ENCODE measurements around the gene RBM19. TPM values are rescaled to one million over a fixed set of nuclear protein-coding genes. Genes with fewer than 3 reads are reported as not detected.

The RBM19 gene
- polyA plus RNA-seq, 2 of the 4 experiments (the other 2 are of a cell fraction), result 16.0 to 18.6 TPM

DNA sequence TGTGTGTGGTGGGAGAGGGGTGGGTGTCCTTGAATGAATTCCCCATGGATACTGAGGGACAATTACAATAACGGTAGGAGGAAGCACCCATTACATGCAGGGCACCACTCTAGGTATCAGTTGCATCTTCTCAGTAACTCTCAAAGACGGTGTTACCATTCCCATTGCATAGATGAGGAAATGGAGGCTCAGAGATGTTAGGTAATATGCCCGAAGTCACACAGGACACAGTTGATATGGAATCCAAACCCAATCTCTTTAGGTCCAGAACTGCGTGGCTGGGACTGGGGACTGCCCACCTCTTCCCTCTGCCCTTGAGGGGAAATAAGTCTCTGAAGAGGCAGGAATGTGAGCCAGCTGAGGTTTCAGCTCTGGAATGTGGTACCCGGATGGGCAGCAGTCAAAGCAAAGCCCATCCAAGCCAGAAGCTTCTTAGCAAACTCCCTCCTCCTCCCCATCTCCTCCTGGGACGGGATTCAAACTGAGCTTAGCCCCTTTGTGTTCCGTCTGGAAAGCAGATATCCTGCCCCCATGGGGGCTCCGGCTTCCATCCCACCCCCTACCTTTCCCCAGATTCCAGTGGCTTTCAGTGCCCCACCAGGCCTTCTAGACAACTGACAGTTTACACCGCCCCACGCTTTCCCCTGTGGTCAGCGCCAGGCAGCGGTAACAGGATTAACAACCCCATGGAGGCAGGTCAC is 187.5 kb downstream of the RBM19 start (continued):
- TF ChIP-seq RAD21 (conservative IDR thresholded peaks at IDR 0.05 in 1 of 2, IDR thresholded peaks at IDR 0.05 in 1 of 2) (no peak), CBX8 (IDR thresholded peaks at IDR 0.05) (no peak), CBX2 (IDR thresholded peaks at IDR 0.05; ENCODE audit: borderline replicate concordance, low read depth) (no peak), RARB (CRISPR knock-in tag; IDR thresholded peaks at IDR 0.05) (no peak), TFCP2L1 (CRISPR knock-in tag; IDR thresholded peaks at IDR 0.05) (no peak)
- TF ChIP-seq, protein P1, sequence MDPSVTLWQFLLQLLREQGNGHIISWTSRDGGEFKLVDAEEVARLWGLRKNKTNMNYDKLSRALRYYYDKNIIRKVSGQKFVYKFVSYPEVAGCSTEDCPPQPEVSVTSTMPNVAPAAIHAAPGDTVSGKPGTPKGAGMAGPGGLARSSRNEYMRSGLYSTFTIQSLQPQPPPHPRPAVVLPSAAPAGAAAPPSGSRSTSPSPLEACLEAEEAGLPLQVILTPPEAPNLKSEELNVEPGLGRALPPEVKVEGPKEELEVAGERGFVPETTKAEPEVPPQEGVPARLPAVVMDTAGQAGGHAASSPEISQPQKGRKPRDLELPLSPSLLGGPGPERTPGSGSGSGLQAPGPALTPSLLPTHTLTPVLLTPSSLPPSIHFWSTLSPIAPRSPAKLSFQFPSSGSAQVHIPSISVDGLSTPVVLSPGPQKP (IDR thresholded peaks at IDR 0.05; ENCODE audit: low read depth, low read length), result no peak

DNA sequence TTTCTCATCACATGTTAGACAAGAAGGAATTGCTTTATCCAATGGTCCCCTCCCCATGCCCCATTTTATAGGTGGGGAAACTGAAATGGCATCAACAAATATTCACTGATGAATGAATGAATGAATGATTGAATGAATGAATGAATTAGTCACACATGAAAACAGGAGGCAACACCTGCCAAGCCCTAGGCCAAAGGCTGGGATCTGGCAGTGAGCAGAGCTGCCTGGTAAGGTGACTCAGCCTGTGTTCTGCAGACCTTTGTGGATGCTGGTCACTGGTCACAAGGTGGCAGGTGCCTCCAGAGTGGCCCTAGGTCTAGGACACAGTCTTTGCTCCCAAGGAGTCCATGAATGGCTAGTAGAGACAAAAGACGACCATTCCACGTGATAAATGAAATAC is 188.4 kb downstream of the RBM19 start:
- H3K4me2 ChIP-seq, result no peak overlapping the region
- 66% methylated on average over 2 of the region's 2 CpGs for WGBS (ENCODE audit: missing lambda C conversion rate)
- DNase-seq (ENCODE audit: low read depth in 1 of 2, low spot score in 1 of 2), result no peak

GRCh38 chr12:113776536-113776935 is 189.6 kb downstream of the RBM19 start:
- ChIA-PET POLR2A (no interaction called here), CTCF (no interaction called here)
- peaks cover 7% of the 10 kb centered on the region; the same call in 2 of the 3 replicates for H3K4me1 ChIP-seq
- H3K4me2 ChIP-seq, result no peak overlapping the region
- no peak for TF ChIP-seq RFX5 (IDR thresholded peaks at IDR 0.05)
- TF ChIP-seq KDM1A (IDR thresholded peaks at IDR 0.05; ENCODE audit: low read depth), result no peak
- no peak for TF ChIP-seq EHF (CRISPR knock-in tag; IDR thresholded peaks at IDR 0.05)
- TF ChIP-seq CHD4 (IDR thresholded peaks at IDR 0.05; ENCODE audit: borderline replicate concordance), result no peak
- TF ChIP-seq SREBF2 (IDR thresholded peaks at IDR 0.05), result no peak
- TF ChIP-seq NFE2L2 (conservative IDR thresholded peaks at IDR 0.05; ENCODE audit: low read length), result no peak
- TF ChIP-seq, protein P2, sequence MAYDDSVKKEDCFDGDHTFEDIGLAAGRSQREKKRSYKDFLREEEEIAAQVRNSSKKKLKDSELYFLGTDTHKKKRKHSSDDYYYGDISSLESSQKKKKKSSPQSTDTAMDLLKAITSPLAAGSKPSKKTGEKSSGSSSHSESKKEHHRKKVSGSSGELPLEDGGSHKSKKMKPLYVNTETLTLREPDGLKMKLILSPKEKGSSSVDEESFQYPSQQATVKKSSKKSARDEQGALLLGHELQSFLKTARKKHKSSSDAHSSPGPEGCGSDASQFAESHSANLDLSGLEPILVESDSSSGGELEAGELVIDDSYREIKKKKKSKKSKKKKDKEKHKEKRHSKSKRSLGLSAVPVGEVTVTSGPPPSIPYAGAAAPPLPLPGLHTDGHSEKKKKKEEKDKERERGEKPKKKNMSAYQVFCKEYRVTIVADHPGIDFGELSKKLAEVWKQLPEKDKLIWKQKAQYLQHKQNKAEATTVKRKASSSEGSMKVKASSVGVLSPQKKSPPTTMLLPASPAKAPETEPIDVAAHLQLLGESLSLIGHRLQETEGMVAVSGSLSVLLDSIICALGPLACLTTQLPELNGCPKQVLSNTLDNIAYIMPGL (CRISPR knock-in tag; IDR thresholded peaks at IDR 0.05; ENCODE audit: borderline replicate concordance), result no peak
- no peak for TF ChIP-seq RNF2 (IDR thresholded peaks at IDR 0.05; ENCODE audit: borderline replicate concordance, low read depth)
- TF ChIP-seq MAX (IDR thresholded peaks at IDR 0.05), result no peak
- no peak for TF ChIP-seq HDAC2 (IDR thresholded peaks at IDR 0.05)
- no peak overlapping the region for H3K4me3 ChIP-seq
- DNase-seq (ENCODE audit: low read depth in 1 of 2, low spot score in 1 of 2) (no peak), FAIRE-seq (no peak), ATAC-seq (no peak)
- no peaks in the 10 kb centered on the region for H3K9me3 ChIP-seq
- 47% methylated on average over 5 of the region's 7 CpGs for WGBS (ENCODE audit: missing lambda C conversion rate)
- no peak overlapping the region for H3K27ac ChIP-seq

More for the DNA sequence above, 188.4 kb downstream of the RBM19 start:
- FAIRE-seq (no peak), ATAC-seq (no peak)
- Histone ChIP-seq H3K4me1 (peaks cover 3% of the 10 kb centered on the region; the same call in 2 of the 3 replicates), H3K27ac (no peak overlapping the region), H3K4me3 (no peak overlapping the region), H3K9me3 (no peaks in the 10 kb centered on the region)
- no peak for TF ChIP-seq RAD21 (conservative IDR thresholded peaks at IDR 0.05 in 1 of 2, IDR thresholded peaks at IDR 0.05 in 1 of 2)
- TF ChIP-seq, protein P2 (CRISPR knock-in tag; IDR thresholded peaks at IDR 0.05; ENCODE audit: borderline replicate concordance), result no peak
- TF ChIP-seq TFCP2L1 (CRISPR knock-in tag; IDR thresholded peaks at IDR 0.05), result no peak
- no peak for TF ChIP-seq BCL3 (IDR thresholded peaks at IDR 0.05)
- no peak for TF ChIP-seq CBX2 (IDR thresholded peaks at IDR 0.05; ENCODE audit: borderline replicate concordance, low read depth)
- no peak for TF ChIP-seq HDAC2 (IDR thresholded peaks at IDR 0.05)
- TF ChIP-seq POLR2AphosphoS2 (conservative IDR thresholded peaks at IDR 0.05; ENCODE audit: low read length), result no peak
- no peak for TF ChIP-seq MAX (IDR thresholded peaks at IDR 0.05)
- TF ChIP-seq FOXS1 (CRISPR knock-in tag; IDR thresholded peaks at IDR 0.05), result no peak
- no peak for TF ChIP-seq FOSB (CRISPR knock-in tag; IDR thresholded peaks at IDR 0.05)
- no peak for TF ChIP-seq ZFP36 (IDR thresholded peaks at IDR 0.05; ENCODE audit: borderline replicate concordance, partially characterized antibody)
- POLR2A ChIA-PET, result no interaction called here
- CTCF ChIA-PET, result no interaction called here

Data from A549 (cell line).